Measurements from ENCODE around the gene ALG11.

ALG11 gene

GRCh38 chr13:51997186-51997585 is 15.0 kb upstream of the ALG11 start:
- DNase-seq (ENCODE audit: low read depth in 2 of 3, low spot score in 2 of 3) = no peak

GRCh38 chr13:51997641-51998330 is 14.4 kb upstream of the ALG11 start:
- DNase-seq (ENCODE audit: low read depth in 2 of 3, low spot score in 2 of 3) = no peak

GRCh38 chr13:51998723-51999509 is 13.3 kb upstream of the ALG11 start:
- no peak for DNase-seq (ENCODE audit: low read depth in 2 of 3, low spot score in 2 of 3)

- no peak for DNase-seq (ENCODE audit: low read depth in 2 of 3, low spot score in 2 of 3)
These were observed 12.7 kb upstream of the ALG11 start for GRCh38 chr13:51999510-51999911.

GRCh38 chr13:51999921-52000320 is 12.3 kb upstream of the ALG11 start:
- DNase-seq (ENCODE audit: low read depth in 2 of 3, low spot score in 2 of 3) = no peak

GRCh38 chr13:52001120-52001731 is 11.0 kb upstream of the ALG11 start:
- no peak for DNase-seq (ENCODE audit: low read depth in 2 of 3, low spot score in 2 of 3)

GRCh38 chr13:52002361-52002760 is 9.8 kb upstream of the ALG11 start:
- DNase-seq (ENCODE audit: low read depth in 2 of 3, low spot score in 2 of 3) = no peak

- DNase-seq (ENCODE audit: low read depth in 2 of 3, low spot score in 2 of 3) = no peak
These were observed 8.7 kb upstream of the ALG11 start for GRCh38 chr13:52003541-52003940.

GRCh38 chr13:52004511-52005170 is 7.6 kb upstream of the ALG11 start:
- DNase-seq (ENCODE audit: low read depth in 2 of 3, low spot score in 2 of 3) = no peak

- DNase-seq (ENCODE audit: low read depth in 2 of 3, low spot score in 2 of 3) = no peak
These were observed 6.2 kb upstream of the ALG11 start for GRCh38 chr13:52005841-52006522.

- DNase-seq (ENCODE audit: low read depth in 2 of 3, low spot score in 2 of 3) = no peak
These were observed 5.5 kb upstream of the ALG11 start for GRCh38 chr13:52006523-52007245.

GRCh38 chr13:52009946-52010345 is 2.3 kb upstream of the ALG11 start:
- DNase-seq (ENCODE audit: low read depth in 2 of 3, low spot score in 2 of 3) = no peak

- peak in 1 of 3 experiments; percentile 1 for DNase-seq (ENCODE audit: low read depth in 2 of 3, low spot score in 2 of 3)
These were observed 1.1 kb upstream of the ALG11 start, which contains the start of gene ATP7B for GRCh38 chr13:52010890-52011631. Gene ATP7B, minus strand, starts transcription at chr13:52011450. Its CDS starts 113 bp downstream, at chr13:52011337.

GRCh38 chr13:52012512-52012836 is 276 bp downstream of the ALG11 start:
- DNase-seq (ENCODE audit: low read depth in 2 of 3, low spot score in 2 of 3) = no peak

GRCh38 chr13:52016296-52016695 is 4.1 kb downstream of the ALG11 start:
- DNase-seq (ENCODE audit: low read depth in 2 of 3, low spot score in 2 of 3) = no peak

GRCh38 chr13:52020191-52020590 is 8.0 kb downstream of the ALG11 start:
- no peak for DNase-seq (ENCODE audit: low read depth in 2 of 3, low spot score in 2 of 3)

GRCh38 chr13:52022356-52022755 is 10.2 kb downstream of the ALG11 start:
- DNase-seq (ENCODE audit: low read depth in 2 of 3, low spot score in 2 of 3) = no peak

- no peak for DNase-seq (ENCODE audit: low read depth in 2 of 3, low spot score in 2 of 3)
These were observed 12.3 kb downstream of the ALG11 start, which contains the start of gene UTP14C for GRCh38 chr13:52024481-52024880. Gene UTP14C, plus strand, starts transcription at chr13:52024691. Its CDS starts 4,114 bp downstream, at chr13:52028805.

- DNase-seq (ENCODE audit: low read depth in 2 of 3, low spot score in 2 of 3) = no peak
These were observed 13.5 kb downstream of the ALG11 start for GRCh38 chr13:52025475-52026245.
